NT2/D1 (cell line): Measurements from ENCODE around the gene ZSWIM5.

Experiments used
- SUZ12 ChIP-seq: IDR thresholded peaks from 2 replicates; pipeline ENCODE4 v1.6.1; 2011; ENCODE audit not compliant: insufficient read length, insufficient read depth; ENCODE audit errors: extremely low read depth
- YY1 ChIP-seq: IDR thresholded peaks from 2 replicates; pipeline ENCODE4 v1.6.1; 2011; ENCODE audit not compliant: insufficient read length, insufficient read depth
- ZNF274 ChIP-seq: IDR thresholded peaks from 2 replicates; pipeline ENCODE4 v1.6.1; 2011; ENCODE audit warnings: mild to moderate bottlenecking, low read depth, low read length

DNA sequence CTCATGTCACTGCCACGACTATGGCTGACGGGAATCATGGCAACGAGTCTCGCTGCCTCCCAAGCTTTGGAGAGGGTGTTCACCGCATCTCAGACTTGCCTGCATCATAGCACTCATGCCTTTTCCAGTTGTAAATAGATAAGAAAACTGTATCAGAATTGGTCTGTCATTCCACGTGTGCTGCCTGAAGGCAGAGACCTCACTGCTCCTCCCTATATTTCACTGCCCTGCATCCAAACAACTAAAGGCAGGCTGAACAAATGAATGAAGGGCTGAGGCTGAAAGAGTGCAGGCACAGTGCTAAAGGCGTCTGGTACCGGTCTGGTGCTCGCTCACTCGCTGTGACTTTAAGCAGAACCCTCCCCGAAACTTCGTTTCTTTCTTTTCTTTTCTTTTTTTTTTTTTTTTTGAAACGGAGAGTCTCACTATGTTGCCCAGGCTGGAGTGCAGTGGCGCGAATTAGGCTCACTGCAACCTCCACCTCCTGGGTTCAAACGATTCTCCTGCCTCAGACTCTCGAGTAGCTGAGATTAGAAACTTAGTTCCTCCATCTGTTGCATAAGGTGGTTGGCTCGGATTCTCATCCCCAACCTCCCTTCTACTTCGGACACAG, 220.6 kb downstream of the ZSWIM5 start:
- TF ChIP-seq YY1 (no peak), SUZ12 (no peak), ZNF274 (no peak)
